ENCODE results near the gene ATP9B.

Gene ATP9B, protein sequence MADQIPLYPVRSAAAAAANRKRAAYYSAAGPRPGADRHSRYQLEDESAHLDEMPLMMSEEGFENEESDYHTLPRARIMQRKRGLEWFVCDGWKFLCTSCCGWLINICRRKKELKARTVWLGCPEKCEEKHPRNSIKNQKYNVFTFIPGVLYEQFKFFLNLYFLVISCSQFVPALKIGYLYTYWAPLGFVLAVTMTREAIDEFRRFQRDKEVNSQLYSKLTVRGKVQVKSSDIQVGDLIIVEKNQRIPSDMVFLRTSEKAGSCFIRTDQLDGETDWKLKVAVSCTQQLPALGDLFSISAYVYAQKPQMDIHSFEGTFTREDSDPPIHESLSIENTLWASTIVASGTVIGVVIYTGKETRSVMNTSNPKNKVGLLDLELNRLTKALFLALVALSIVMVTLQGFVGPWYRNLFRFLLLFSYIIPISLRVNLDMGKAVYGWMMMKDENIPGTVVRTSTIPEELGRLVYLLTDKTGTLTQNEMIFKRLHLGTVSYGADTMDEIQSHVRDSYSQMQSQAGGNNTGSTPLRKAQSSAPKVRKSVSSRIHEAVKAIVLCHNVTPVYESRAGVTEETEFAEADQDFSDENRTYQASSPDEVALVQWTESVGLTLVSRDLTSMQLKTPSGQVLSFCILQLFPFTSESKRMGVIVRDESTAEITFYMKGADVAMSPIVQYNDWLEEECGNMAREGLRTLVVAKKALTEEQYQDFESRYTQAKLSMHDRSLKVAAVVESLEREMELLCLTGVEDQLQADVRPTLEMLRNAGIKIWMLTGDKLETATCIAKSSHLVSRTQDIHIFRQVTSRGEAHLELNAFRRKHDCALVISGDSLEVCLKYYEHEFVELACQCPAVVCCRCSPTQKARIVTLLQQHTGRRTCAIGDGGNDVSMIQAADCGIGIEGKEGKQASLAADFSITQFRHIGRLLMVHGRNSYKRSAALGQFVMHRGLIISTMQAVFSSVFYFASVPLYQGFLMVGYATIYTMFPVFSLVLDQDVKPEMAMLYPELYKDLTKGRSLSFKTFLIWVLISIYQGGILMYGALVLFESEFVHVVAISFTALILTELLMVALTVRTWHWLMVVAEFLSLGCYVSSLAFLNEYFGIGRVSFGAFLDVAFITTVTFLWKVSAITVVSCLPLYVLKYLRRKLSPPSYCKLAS

DNA sequence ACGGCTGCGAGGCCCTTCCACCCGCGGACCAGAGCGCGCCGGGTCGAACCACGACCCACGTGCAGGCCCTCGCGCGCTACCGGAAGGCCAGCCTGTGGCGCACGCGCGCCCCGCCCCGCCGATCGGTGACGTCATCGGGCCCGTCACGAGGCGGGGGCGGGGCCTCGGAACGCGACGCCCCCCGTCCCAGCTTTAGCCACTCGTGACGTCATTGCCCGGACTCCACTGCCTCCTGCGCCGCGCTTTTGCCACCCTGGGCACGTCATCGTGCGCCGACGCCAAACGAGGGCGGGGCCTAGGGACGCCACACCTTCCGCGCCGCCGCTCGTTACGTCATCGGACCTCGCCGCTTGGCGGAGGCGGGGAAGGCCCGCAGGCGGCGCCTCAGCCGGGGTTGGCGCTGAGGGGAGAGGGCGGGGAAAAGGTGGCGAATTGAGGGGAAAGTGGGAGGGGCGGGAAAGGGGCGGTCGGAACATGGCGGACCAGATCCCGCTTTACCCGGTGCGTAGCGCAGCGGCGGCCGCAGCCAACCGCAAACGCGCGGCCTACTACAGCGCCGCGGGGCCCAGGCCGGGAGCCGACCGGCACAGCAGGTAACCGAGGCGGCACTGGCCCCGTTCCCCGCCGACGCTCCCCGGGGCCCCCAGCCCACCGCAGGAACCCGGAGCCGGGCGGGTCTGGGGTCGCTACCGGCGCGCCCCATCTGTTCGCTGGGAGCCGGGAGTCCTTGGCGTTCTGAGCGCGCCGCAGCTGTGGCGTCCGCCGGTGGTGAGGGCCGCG lies at the start of gene ATP9B:
Gene ATP9B, plus strand, starts transcription at position 458 of the 780 bp plus-strand sequence. Its CDS starts 17 bp downstream, at position 475.
- DNase-seq (ENCODE audit: low spot score): peak; percentile 84

DNA sequence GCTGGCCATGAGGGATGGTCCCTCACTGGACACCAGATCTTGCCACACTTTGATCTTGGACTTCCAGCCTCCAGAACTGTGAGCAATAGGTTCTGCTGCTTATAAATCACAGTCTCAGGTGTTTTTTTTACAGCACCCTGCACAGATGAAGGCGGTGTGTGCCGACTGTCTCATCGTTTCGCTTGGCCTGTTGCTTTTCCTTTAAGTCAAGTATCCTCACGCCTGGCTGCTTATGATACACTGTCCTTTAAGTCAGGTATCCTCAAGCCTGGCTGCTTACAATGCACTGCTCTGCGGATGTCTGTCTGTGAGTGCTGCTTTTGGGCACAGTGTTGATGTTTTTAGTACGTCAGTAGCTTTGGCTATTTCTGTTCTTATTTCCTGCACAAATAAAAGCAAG lies 49.3 kb upstream of the ATP9B start:
- DNase-seq (ENCODE audit: low spot score): no peak

DNA sequence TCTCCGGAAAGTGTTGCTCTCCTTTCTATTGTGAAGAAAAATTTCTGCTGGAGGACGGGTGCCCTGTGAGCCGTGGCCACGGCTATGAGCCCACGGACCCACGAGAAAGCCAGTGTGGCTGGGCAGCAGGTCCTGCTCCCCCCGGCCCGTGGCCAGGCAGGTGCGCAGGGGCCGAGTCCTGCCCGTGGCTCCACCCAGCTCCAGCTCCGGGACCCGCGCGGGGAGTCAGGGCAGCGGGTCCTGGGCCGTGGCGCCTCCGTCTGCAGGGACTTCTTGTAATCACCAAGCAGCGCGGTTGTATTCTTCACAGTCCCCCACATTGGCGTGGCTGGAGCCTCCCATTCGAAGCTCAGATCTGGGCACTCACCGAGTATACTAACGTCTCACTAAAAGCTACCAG lies 46.6 kb upstream of the ATP9B start:
- no peak for DNase-seq (ENCODE audit: low spot score)

DNA sequence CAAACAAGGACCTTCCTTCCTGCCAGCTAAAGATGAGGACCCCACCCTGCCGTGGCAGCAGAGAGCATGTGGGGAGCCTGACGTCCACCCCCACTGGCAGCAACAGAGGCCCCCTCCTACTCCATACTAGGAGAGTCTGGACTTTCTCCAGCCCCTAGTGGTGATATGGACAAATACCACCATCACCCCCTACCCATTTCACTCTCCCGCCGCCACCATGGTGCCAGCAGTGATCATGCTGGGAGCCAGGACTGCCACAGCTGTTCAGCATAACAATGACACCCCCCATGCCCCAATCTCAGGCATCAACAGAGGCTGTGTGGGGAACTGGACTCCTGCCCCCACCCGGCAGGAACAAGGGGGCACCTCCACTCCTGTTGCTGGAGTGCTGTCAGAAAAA lies 42.7 kb upstream of the ATP9B start:
- DNase-seq (ENCODE audit: low spot score): no peak

- no peak for DNase-seq (ENCODE audit: low spot score)
These were observed 38.5 kb upstream of the ATP9B start for GRCh38 chr18:79030680-79031079.

DNA sequence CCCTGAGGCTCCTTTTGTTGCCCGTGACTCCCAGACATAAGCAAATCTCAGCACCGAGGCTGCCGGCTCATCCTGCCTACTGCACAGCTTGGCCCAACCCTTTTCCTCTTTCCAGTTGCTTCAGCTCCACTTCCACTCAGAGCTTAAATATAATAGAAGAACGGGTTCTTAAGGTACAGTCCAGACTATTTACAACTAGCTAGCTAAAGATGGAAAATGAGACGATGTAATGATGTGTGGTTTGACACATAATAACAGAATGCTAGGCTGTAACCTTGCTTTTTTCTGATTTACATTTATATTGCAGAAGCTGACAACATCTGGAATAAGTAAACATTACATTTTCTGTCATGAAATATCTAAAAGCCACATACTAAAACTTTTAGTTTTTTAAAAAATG lies 26.9 kb upstream of the ATP9B start:
- DNase-seq (ENCODE audit: low spot score): no peak

- DNase-seq (ENCODE audit: low spot score): no peak
These were observed 25.9 kb upstream of the ATP9B start for GRCh38 chr18:79043288-79043687.

- DNase-seq (ENCODE audit: low spot score): no peak
These were observed 22.7 kb upstream of the ATP9B start for GRCh38 chr18:79046522-79046921.

- no peak for DNase-seq (ENCODE audit: low spot score)
These were observed 21.5 kb upstream of the ATP9B start for GRCh38 chr18:79047556-79048244.

GRCh38 chr18:79048245-79048632 lies 21.0 kb upstream of the ATP9B start:
- no peak for DNase-seq (ENCODE audit: low spot score)

DNA sequence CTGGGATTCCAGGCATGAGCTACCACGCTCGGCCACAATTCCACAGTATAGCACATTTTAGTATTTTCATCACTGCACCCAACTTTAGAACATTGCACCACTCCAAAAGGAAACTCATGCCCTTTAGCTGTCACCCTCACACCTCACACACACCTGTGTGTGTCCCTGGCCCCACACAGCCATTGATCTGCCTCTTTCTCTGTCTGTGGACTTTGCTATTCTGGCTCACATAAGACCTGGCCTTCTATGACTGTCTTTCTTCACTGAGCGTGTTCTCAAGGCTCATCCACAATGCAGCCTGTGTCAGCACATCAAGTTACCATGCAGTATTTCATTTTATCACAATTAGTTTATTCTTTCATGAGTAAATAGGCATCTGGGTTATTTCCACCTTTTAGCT lies 19.7 kb upstream of the ATP9B start:
- no peak for DNase-seq (ENCODE audit: low spot score)

DNA sequence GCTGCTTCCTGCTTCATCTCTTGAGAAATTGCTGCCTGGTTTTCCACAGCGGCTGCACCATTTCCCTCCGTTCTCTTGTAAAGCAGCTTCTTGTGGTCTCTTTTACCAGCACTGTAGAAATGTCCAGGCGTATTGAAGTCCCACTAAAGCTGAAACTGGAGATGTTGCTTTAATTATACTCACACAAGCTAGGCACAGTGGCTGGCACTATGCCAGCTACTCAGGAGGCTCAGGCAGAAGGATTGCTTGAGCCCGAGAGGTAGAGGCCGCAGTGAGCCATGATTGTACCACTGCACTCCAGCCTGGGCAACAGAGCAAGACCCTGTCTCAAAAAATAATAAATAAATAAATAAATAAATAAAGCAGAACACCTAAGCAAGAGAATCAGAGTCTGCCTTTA lies 19.2 kb upstream of the ATP9B start:
- no peak for DNase-seq (ENCODE audit: low spot score)

- DNase-seq (ENCODE audit: low spot score): no peak
These were observed 12.3 kb upstream of the ATP9B start for GRCh38 chr18:79056827-79057367.

DNA sequence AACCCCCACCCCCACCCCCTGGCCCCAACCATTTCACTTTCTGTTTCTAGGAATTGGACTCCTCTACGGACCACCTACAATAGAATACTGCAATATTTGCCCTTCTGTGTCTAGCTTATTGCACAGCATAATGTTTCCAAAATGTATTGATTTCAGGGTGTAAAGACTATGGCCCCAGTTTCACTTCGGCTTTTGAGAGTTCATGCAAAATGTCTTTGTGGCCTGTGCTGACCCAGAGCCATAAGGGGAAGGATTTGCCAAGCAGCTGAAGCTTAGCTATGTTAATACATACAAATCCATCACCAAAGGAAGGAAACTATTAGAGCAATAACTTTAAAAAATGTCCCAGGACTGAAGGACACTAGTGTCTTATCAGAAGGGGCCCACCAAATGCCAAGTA lies 11.2 kb upstream of the ATP9B start:
- no peak for DNase-seq (ENCODE audit: low spot score)

- no peak for DNase-seq (ENCODE audit: low spot score)
These were observed 6.4 kb upstream of the ATP9B start for GRCh38 chr18:79062806-79063205.

- no peak for DNase-seq (ENCODE audit: low spot score)
These were observed 5.0 kb upstream of the ATP9B start for GRCh38 chr18:79064228-79064627.

GRCh38 chr18:79065802-79066201 lies 3.4 kb upstream of the ATP9B start:
- no peak for DNase-seq (ENCODE audit: low spot score)

DNA sequence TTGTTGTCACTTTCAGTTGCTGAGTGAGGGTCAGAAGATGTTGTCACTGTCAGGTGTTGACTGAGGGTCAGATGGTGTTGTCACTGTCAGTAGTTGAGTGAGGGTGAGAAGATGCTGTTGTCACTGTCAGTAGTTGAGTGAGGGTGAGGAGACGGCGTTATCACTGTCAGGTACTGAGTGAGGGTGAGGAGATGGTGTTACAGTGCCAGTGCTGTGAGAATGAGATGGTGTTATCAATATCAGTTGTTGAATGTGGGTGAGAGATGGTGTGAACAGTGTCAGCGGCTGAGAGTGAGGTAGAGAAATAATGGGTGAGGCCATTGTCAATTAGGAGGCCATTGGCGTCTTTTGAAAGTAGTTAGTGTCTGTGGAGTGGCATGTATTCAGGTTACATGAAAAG lies 1.6 kb upstream of the ATP9B start:
- DNase-seq (ENCODE audit: low spot score): no peak

GRCh38 chr18:79068341-79068936 lies 755 bp upstream of the ATP9B start:
- DNase-seq (ENCODE audit: low spot score): no peak

DNA sequence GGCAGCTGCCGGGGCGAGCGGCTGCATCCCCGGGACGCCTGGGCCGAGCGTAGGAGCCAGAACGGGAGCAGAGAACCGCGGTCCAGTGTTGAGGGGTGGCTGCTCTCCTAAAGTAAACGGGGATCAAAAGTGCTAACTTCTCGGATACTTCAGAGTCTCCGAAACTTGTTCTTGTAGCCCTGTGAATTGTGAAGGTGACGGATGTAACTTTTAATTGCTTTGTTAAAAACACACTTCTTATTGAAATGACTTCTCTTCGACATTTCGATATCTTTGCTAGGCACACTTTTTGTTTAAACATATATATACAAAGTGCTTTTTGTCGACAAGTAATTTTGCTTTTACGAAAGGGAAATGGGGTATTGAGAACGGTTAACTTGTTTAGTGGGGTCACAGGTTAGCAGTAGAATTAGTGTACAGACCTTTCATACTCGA lies 540 bp downstream of the ATP9B start:
- DNase-seq (ENCODE audit: low spot score): no peak

- no peak for DNase-seq (ENCODE audit: low spot score)
These were observed 1.3 kb downstream of the ATP9B start for GRCh38 chr18:79070486-79070885.

Data from HuH-7 (cell line).